GM12878 (cell line): ENCODE data around the gene RNASE13. TPM values are rescaled to one million over a fixed set of nuclear protein-coding genes. Genes with fewer than 3 reads are reported as not detected.

ENCODE experiments used
- ATAC-seq: fragments of 200-7000 bp; cut with Tn5 transposase; 3 replicates; pipeline ENCODE4 v1.9.1; 2020; ENCODE audit warnings: mild to moderate bottlenecking, moderate library complexity
- BruUV-seq: library from RNA; stranded (reverse); fragments of 400-500 nt; replicated peaks from 2 replicates; lab custom pipeline; 2021; lab: Mats Ljungman, UMichigan
- CTCF ChIA-PET: fragments of 300-600 bp; sonication (Branson Sonifier 250); formaldehyde crosslinking; extraction: SDS; loops from one replicate; lab custom pipeline; 2021; ENCODE audit warnings: inconsistent platforms; lab: Yijun Ruan, JAX
- POLR2A ChIA-PET: fragments of 350-600 bp; formaldehyde crosslinking; extraction: SDS; loops from one replicate; lab custom pipeline; 2021; ENCODE audit warnings: inconsistent platforms; lab: Charles Lee
- RAD21 ChIA-PET: fragments of 300-600 bp; sonication (Branson Sonifier 250); formaldehyde crosslinking; loops from one replicate; lab custom pipeline; 2023; ENCODE audit warnings: antibody characterized with exemption; ENCODE audit not compliant: unreplicated experiment; lab: Charles Lee
- SMC1A ChIA-PET: fragments of 300-600 bp; sonication (Branson Sonifier 250); formaldehyde crosslinking; loops from one replicate; lab custom pipeline; 2023; ENCODE audit not compliant: unreplicated experiment, uncharacterized antibody; lab: Charles Lee
- DNase-seq: peaks from one replicate; pipeline ENCODE4 v3.0.0-alpha.2; 2011; ENCODE audit warnings: low read depth, low spot score
- FAIRE-seq: peaks from 3 replicates; lab custom pipeline; 2011; peaks lifted over from hg19 to GRCh38; lab: Jason Lieb, UNC
- H2AFZ ChIP-seq: 2 replicates; pipeline ENCODE4 v1.6.0; 2011; ENCODE audit warnings: low read depth, low read length, control low read depth; ENCODE audit not compliant: control insufficient read depth
- H3K27ac ChIP-seq: 2 replicates; pipeline ENCODE4 v1.5.1; 2011; ENCODE audit warnings: control low read depth; ENCODE audit not compliant: control insufficient read depth, insufficient read depth
- H3K27me3 ChIP-seq, 2 experiments: replicated peaks in 1 of 2; 2 replicates each; pipeline versions ENCODE4 v1.6.0 to v1.6.1; 2011; ENCODE audit warnings: low read length in 1 of 2; ENCODE audit not compliant: control insufficient read depth in 2 of 2, insufficient read depth in 2 of 2
- H3K36me3 ChIP-seq, 2 experiments: 2 replicates each; pipeline ENCODE4 v1.5.1; 2011; ENCODE audit warnings: low read length in 1 of 2; ENCODE audit not compliant: control insufficient read depth in 2 of 2, insufficient read depth in 2 of 2
- H3K4me1 ChIP-seq: 2 replicates; pipeline ENCODE4 v1.6.1; 2011; ENCODE audit warnings: mild to moderate bottlenecking, low read length, moderate library complexity, mixed read lengths; ENCODE audit not compliant: control insufficient read depth, insufficient read depth
- H3K4me2 ChIP-seq: 2 replicates; pipeline ENCODE4 v1.6.0; 2011; ENCODE audit warnings: control low read depth; ENCODE audit not compliant: control insufficient read depth, insufficient read depth
- H3K4me3 ChIP-seq: fragments of 200-600 bp; sonication (generic); 2 replicates; pipeline ENCODE4 v1.5.1; 2016
- H3K79me2 ChIP-seq: 2 replicates; pipeline ENCODE4 v1.6.0; 2011; ENCODE audit warnings: low read length; ENCODE audit not compliant: control insufficient read depth, insufficient read depth
- H3K9ac ChIP-seq: 2 replicates; pipeline ENCODE4 v1.8.0; 2011; ENCODE audit warnings: low read length, control low read depth, mixed read lengths; ENCODE audit not compliant: control insufficient read depth, insufficient read depth
- H3K9me3 ChIP-seq: replicated peaks from 3 replicates; pipeline ENCODE4 v1.5.1; 2011; ENCODE audit warnings: mild to moderate bottlenecking, low read length; ENCODE audit not compliant: control insufficient read depth, insufficient read depth
- H4K20me1 ChIP-seq: 2 replicates; pipeline ENCODE4 v1.6.0; 2011; ENCODE audit not compliant: control insufficient read depth, insufficient read depth
- ASH2L ChIP-seq: fragments of 300-600, 200-600 bp; sonication (generic); IDR thresholded peaks from 2 replicates; pipeline ENCODE4 v1.6.1; 2017; ENCODE audit warnings: low read depth, mild to moderate bottlenecking, borderline replicate concordance
- CREB1 ChIP-seq: IDR thresholded peaks from 2 replicates; pipeline ENCODE4 v1.6.1; 2012; ENCODE audit warnings: low read depth, mild to moderate bottlenecking, inconsistent platforms
- EP300 ChIP-seq, 2 experiments: fragments of 150-350 bp in 1 of 2; IDR thresholded peaks; 2 replicates each; pipeline ENCODE4 v1.6.1; 2011 to 2012; ENCODE audit warnings: low read depth in 2 of 2, low read length in 2 of 2, borderline replicate concordance in 1 of 2, improper control_type of control experiment in 1 of 2, inconsistent platforms in 1 of 2; ENCODE audit not compliant: control insufficient read depth in 1 of 2
- FOXM1 ChIP-seq: IDR thresholded peaks from 2 replicates; pipeline ENCODE4 v1.6.1; 2012; ENCODE audit warnings: low read depth, mild to moderate bottlenecking, inconsistent platforms, low read length, moderate library complexity
- IKZF1 ChIP-seq: fragments of 450-650 bp; conservative IDR thresholded peaks from 2 replicates; pipeline ENCODE4 v1.6.1; 2017; ENCODE audit warnings: antibody characterized with exemption, mild to moderate bottlenecking
- KLF5 ChIP-seq: fragments of 450-650 bp; IDR thresholded peaks from 2 replicates; pipeline ENCODE4 v1.6.1; 2014; ENCODE audit warnings: mild to moderate bottlenecking; ENCODE audit not compliant: partially characterized antibody
- NFYA ChIP-seq: IDR thresholded peaks from 2 replicates; pipeline ENCODE4 v1.6.1; 2011; ENCODE audit warnings: low read depth, mild to moderate bottlenecking, low read length, improper control_type of control experiment, borderline replicate concordance
- NR2C1 ChIP-seq: fragments of 450-650 bp; IDR thresholded peaks from 2 replicates; pipeline ENCODE4 v1.6.1; 2017; ENCODE audit warnings: antibody characterized with exemption, mild to moderate bottlenecking, moderate library complexity
- PML ChIP-seq: IDR thresholded peaks from 2 replicates; pipeline ENCODE4 v1.6.1; 2012; ENCODE audit warnings: low read length, inconsistent platforms
- RELB ChIP-seq: fragments of 450-650 bp; IDR thresholded peaks from 2 replicates; pipeline ENCODE4 v1.6.1; 2017; ENCODE audit warnings: low read depth, mild to moderate bottlenecking, moderate library complexity
- SMARCA5 ChIP-seq: fragments of 450-650 bp; IDR thresholded peaks from 2 replicates; pipeline ENCODE4 v1.6.1; 2017; ENCODE audit warnings: mild to moderate bottlenecking
- SPI1 ChIP-seq: IDR thresholded peaks from 2 replicates; pipeline ENCODE4 v1.6.1; 2011; ENCODE audit warnings: low read depth, mild to moderate bottlenecking, low read length, moderate library complexity, borderline replicate concordance; ENCODE audit not compliant: insufficient read depth
- WGBS: methylation state at CpG from one replicate; pipeline ENCODE4 v1.1.6; 2016; ENCODE audit warnings: low lambda C conversion rate; ENCODE audit not compliant: insufficient replicate concordance, insufficient coverage; ENCODE audit errors: missing lambda C conversion rate; 5-methylcytosine and 5-hydroxymethylcytosine counted together
- in situ Hi-C: fragments of 300-500 bp; cut with MboI; formaldehyde crosslinking; loops from 9 replicates; pipeline ENCODE4 v1.14.3; 2018; ENCODE audit warnings: mixed read lengths
- intact Hi-C: fragments of 100-400 bp; cut with micrococcal nuclease; formaldehyde crosslinking; loops from one replicate; pipeline ENCODE4 v1.14.2; 2022; ENCODE audit not compliant: unreplicated experiment
- polyA plus RNA-seq, 11 experiments: library from polyadenylated mRNA; depleted of rRNA in 4 of 11; unstranded in 6 of 11; stranded (reverse) in 5 of 11; fragments of >200 nt; fragmentation: Nextera tagmentation in 4 of 11; fragmentation: Illumina TruSeq in 1 of 11; extraction: Ambion mirVana in 4 of 11; extraction: Trizol in 1 of 11; gene quantifications; 1 replicate in 1 of 11; 2 replicates in 10 of 11; pipeline versions ENCODE4 v1.2.1 to v1.2.3, GENCODE V29; 2011 to 2016; ENCODE audit warnings: inconsistent platforms in 2 of 11, missing spikeins in 2 of 11, low read depth in 1 of 11
- total RNA-seq, 4 experiments: library from RNA; depleted of rRNA in 3 of 4; stranded (reverse); fragments of >200 nt in 3 of 4; fragmentation: Illumina TruSeq in 1 of 4; extraction: Trizol in 1 of 4; gene quantifications; 2 replicates each; pipeline versions ENCODE4 v1.2.1 to v1.2.3, GENCODE V29; 2013 to 2021
- TF ChIP-seq, protein P1 (sequence below): fragments of 450-650 bp; formaldehyde crosslinking; IDR thresholded peaks from 2 replicates; pipeline ENCODE4 v1.4.0; 2020; ENCODE audit warnings: mild to moderate bottlenecking, moderate library complexity

The RNASE13 gene
- total and polyA plus RNA-seq, 10 of the 15 experiments (the other 5 are each of a cell fraction or from before 2014, with no cell fraction given) = not detected

DNA sequence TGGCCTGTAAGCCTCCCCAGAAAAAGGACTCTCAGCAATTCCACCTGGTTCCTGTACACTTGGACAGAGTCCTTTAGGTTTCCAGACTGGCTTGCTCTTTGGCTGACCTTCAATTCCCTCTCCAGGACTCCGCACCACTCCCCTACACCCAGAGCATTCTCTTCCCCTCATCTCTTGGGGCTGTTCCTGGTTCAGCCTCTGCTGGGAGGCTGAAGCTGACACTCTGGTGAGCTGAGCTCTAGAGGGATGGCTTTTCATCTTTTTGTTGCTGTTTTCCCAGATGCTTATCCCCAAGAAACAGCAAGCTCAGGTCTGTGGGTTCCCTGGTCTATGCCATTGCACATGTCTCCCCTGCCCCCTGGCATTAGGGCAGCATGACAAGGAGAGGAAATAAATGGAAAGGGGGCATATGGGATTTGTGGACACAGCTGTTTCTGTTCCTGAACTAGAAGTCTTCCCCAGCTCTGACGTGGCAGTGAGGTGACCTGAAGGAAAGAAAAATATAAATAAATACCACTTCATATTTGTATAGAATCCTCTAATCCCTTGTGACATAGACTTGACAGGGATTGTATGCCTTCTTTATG, 8.9 kb upstream of the RNASE13 start:
- H3K4me2 ChIP-seq = no peak overlapping the region
- ChIA-PET CTCF (interaction anchor here (2.3 kb wide), 1 partner anchor 28 kb away, joined by 11 read pairs; no protein-coding TSS in a partner anchor), POLR2A (no interaction called here), RAD21 (no interaction called here), SMC1A (interaction anchor here (2.1 kb wide), 1 partner anchor 29 kb away, joined by 7 read pairs; no protein-coding TSS in a partner anchor)
- FAIRE-seq (no peak), ATAC-seq (no peak), DNase-seq (no peak)
- BruUV-seq = no TSS peak
- no peaks in the 10 kb centered on the region for H3K9me3 ChIP-seq
- in situ Hi-C loops = no loop called here
- H3K27ac ChIP-seq = no peak overlapping the region
- no peak overlapping the region for H3K9ac ChIP-seq
- 4% methylated on average over 2 of the region's 2 CpGs for WGBS
- TF ChIP-seq FOXM1 = no peak
- TF ChIP-seq SMARCA5 = no peak
- TF ChIP-seq IKZF1 = no peak
- no peak for TF ChIP-seq CREB1
- no peak for TF ChIP-seq NFYA
- no peak for TF ChIP-seq ASH2L
- no peak for TF ChIP-seq KLF5
- TF ChIP-seq NR2C1 = no peak
- no peak for TF ChIP-seq RELB
- TF ChIP-seq, protein P1, sequence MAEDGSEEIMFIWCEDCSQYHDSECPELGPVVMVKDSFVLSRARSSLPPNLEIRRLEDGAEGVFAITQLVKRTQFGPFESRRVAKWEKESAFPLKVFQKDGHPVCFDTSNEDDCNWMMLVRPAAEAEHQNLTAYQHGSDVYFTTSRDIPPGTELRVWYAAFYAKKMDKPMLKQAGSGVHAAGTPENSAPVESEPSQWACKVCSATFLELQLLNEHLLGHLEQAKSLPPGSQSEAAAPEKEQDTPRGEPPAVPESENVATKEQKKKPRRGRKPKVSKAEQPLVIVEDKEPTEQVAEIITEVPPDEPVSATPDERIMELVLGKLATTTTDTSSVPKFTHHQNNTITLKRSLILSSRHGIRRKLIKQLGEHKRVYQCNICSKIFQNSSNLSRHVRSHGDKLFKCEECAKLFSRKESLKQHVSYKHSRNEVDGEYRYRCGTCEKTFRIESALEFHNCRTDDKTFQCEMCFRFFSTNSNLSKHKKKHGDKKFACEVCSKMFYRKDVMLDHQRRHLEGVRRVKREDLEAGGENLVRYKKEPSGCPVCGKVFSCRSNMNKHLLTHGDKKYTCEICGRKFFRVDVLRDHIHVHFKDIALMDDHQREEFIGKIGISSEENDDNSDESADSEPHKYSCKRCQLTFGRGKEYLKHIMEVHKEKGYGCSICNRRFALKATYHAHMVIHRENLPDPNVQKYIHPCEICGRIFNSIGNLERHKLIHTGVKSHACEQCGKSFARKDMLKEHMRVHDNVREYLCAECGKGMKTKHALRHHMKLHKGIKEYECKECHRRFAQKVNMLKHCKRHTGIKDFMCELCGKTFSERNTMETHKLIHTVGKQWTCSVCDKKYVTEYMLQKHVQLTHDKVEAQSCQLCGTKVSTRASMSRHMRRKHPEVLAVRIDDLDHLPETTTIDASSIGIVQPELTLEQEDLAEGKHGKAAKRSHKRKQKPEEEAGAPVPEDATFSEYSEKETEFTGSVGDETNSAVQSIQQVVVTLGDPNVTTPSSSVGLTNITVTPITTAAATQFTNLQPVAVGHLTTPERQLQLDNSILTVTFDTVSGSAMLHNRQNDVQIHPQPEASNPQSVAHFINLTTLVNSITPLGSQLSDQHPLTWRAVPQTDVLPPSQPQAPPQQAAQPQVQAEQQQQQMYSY (CRISPR knock-in tag) = no peak
- no peak for TF ChIP-seq SPI1
- no peak for TF ChIP-seq PML
- TF ChIP-seq EP300 (IDR thresholded peaks at IDR 0.05; ENCODE audit: borderline replicate concordance in 1 of 2, control insufficient read depth in 1 of 2, low read depth in 2 of 2, low read length in 2 of 2) = no peak
- H3K4me1 ChIP-seq = no peaks in the 10 kb centered on the region
- H3K36me3 ChIP-seq = no peaks in the 10 kb centered on the region
- H2AFZ ChIP-seq = no peak overlapping the region
- H4K20me1 ChIP-seq = no peaks in the 10 kb centered on the region; the same call in 1 of the 2 replicates
- intact Hi-C loops = no loop called here
- H3K4me3 ChIP-seq = no peak overlapping the region
- peaks cover 0 to 11% of the 10 kb centered on the region in 2 experiments; a peak in 2 of 4 replicates for H3K27me3 ChIP-seq
- H3K79me2 ChIP-seq = no peaks in the 10 kb centered on the region
